HG02642 (cell line): Measurements from ENCODE around the gene KIF25.

ENCODE experiments used
- ATAC-seq: cut with Tn5 transposase; IDR thresholded peaks from one replicate; pipeline ENCODE4 v1.9.1; 2021; ENCODE audit warnings: mild to moderate bottlenecking; ENCODE audit not compliant: unreplicated experiment, poor library complexity

Gene KIF25

DNA sequence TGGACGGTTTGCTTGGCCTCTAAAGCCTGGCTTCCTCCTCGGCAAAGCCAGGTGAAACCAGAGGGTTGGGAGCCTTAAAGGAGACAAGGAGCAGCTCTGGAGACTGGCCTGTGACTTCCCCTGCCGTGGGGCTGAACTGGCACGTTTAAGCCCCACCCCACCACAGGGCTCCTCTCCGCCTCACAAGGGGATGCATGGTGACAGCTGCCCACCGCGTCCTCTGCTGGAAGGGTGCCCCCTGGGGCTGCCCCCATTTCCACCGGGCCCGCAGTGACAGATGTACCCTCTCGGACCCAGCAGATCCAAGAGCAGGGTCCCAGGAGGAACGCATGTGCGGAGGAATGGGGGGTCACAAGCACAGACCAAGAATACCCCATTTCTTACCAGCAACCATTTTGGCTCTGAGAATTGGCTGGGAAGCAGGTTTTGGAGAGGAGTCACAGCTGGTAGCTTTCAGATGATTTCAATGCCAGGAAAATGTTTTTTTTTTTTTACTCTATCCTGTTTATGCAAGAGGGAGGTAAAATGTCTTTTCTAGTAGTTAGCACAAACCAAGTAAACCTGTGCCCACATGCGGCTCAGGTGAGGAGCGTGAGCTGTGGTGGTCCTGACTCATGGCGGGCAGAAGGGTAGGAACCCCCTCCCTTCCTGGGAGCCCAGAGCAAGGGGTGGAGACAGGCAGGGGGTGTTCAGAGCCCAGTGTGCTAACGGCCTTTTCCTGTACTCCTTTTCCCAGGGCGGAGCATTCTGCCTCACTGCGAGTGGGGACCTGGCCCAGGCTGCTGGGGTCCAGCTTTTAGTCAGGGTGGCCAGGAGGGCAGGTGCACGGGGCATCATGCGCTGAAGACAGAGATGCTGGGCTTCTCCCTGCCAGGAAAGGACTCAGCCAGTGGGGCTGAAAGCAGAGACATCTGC, 48.5 kb downstream of the KIF25 start:
- no peak for ATAC-seq

- ATAC-seq: no peak
Observed at GRCh38 chr6:168046696-168047095, 49.2 kb downstream of the KIF25 start.

DNA sequence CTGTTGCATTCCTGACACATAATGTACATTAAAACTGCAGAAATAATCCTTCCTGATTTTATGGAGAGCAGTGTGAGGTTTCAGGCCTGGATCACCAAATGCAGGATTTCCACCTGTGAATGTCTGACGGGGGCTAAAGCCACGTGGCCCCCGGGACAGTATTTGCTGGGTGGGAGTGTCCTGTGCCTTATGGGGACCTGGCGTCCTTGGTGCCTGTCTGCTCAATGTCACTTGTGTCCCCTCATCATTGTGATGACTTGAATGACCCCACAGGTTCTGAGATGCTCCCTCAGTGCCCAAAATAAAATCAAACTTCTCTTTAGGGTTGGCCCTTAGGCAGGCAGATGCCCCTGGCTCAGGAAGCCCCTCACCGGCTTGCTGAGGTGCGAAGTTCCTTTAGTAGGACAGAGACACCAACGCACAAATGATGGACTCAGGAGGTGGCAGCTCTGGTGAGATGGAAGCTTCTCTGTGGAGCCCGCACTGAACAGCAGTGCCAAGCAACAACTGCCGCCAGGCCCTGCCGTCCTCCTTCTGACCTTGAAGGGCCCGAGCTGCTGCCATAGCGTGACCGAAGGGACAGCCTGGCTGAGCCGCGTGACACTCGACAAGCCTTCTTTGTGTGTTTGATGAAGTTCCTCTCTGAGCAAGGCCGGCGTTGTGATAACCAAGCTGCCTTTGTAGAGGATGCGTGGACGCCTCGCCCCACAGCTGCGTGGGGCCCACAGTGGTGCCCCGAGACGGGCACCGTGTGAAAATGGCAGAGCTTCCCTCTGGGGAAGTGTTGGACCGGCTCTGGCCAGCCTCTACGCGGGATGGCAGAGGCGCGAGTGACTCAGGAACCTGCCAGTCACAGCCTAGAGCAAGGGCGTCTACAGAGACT, 50.6 kb downstream of the KIF25 start:
- no peak for ATAC-seq

- no peak for ATAC-seq
Observed at GRCh38 chr6:168048724-168049025, 51.2 kb downstream of the KIF25 start.

DNA sequence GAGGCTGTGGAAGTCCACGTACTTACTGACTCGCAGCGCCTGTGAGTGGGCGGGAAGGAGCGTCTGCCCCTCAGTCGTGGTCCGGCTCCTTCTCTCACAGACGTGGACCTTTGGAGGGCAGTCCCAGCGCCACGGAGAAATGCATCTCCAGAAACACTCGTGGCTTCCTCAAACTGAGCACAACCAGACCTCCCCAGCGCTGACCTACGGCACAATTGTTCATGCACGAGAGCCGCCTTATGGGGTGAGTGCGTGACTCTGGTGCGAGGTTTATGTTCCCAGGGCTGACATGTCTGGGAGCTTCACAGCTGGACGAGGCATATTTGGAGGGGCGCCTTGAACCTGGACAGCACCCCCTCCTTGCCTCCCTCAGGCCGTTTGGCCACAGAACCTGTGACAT, 51.8 kb downstream of the KIF25 start:
- no peak for ATAC-seq

DNA sequence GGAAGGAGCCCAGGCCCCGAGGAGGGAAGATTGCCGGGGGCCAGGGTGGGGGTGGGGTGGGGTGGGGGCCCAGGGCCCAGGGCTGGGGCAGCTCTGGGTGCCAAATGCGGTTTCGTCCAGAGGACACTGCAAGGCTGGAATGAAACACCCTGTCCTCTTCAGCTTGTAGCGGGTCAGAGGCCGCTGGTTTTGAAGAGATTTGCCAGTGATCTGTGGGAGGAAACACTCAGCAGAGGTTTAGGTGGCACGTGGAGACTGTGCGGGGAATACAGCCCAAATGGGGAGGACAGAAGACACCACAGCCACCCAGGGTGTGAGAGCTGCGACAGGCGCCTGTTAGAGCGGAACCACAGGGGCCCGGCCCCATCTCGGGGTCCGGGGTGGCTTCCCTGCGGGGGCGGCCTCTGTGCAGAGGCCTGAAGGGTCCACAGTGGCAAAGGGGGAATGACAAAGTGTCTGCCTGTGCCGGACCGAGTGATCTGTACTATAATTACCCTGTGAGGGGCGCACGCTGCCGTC, 52.3 kb downstream of the KIF25 start:
- no peak for ATAC-seq

- no peak for ATAC-seq
Observed at GRCh38 chr6:168050225-168050880, 52.9 kb downstream of the KIF25 start.

GRCh38 chr6:168050881-168051586, 53.6 kb downstream of the KIF25 start:
- ATAC-seq: no peak

- ATAC-seq: no peak
Observed at GRCh38 chr6:168051648-168052047, 54.2 kb downstream of the KIF25 start.

- ATAC-seq: no peak
Observed at GRCh38 chr6:168052291-168052891, 54.9 kb downstream of the KIF25 start.

DNA sequence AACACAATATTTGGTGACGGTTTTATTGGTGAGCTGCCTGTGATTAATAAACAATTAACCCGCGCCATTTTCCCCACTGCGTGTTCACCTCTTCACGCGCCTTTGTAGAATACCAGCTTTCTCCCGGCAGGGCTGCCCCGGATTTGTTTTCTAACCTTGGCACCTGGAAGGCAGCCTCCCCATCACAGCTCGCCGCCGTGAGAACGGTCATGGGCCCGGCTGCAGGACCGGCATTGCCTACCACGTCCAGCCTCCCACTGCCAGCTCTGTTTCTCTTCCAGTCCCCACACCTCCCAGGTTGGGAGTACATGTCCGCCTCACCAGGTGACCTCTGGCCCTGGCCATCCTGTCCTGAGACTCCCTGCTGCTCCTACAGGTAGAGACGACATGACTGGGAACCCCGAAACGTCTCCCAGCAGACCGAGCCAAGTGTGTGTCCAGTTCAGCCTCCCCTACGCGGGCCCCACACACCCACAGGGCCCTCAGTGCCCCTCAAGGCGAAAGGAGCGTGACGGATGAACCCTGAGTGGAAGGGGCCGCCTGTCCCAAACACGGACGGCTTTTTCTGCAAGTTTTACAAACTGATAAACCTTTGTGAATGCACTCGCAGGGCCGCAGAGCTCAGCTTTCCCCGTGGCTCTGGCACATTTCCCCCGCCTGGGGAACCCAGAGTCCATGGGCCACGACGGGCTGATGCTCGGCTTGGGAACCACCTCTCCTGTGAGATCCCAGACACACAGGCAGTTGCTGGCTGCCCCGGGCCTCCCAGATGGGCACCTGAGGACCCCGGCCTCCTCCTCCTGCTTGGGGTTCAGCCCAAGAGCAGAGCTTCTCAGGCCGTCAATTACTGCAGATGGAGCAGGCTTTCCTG, 55.9 kb downstream of the KIF25 start:
- no peak for ATAC-seq

DNA sequence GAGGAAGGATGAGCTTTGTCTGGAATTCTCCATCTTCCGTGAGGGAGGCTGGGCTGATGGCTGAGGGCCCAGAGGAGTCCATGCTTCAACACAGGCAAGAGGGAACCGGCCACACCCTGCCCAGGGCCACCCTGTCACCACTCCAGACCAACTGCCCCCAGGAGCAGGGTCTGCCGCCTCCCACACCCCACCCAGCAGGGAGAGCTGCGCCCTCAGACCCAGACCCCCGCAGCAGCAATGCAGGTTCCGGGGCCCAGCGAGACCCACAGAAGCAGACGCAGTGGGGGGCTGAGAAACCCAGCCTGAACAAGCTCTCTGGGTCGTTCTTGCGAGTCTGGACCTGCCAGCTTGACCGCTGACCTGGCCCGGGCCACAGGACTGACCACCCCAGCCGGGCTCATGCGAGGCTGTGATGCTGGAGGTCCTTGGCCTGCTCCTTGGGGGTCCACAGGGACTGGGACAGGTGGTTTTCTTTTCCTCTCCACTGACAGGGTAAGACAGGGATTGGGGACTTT, 56.5 kb downstream of the KIF25 start:
- no peak for ATAC-seq

DNA sequence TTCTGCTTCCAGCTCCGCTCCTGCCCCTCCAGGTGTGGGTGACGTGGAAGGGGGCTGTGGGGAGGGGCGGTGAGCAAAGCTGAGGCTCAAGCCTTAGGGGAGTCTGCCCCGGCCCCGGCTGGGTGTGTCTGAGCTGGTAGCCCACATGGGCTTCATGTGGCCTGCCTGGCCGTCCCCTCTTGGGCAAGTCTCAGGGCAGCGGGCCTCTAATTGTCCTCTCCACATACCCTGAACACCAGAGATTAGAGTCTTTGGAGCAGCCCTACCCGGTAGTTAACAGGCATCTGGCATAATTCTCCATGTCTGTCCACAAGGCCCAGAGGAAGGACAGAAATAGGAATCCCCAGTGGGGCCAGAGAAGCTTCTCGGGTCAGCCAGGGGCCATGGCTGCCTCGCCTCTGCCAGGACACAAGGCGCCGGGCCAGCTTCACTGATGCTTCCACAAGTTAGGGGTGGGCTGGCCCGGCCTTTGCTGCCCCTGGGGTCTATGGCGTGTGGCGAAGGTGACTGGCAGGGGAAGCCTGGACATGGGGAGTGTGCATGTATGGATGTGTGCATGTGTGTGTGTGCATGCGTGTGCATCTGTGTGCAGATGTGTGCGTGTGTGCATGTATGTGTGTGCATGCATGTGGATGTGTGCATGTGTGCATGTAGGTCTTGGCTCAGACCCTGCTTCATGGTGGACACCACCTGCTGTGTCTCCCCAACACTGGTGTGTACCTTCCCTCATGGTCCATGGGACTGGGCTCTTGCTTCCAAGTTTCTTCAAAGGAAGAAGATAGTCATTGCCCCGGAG, 57.5 kb downstream of the KIF25 start:
- ATAC-seq: no peak

GRCh38 chr6:168055696-168056489, 58.4 kb downstream of the KIF25 start:
- no peak for ATAC-seq

- ATAC-seq: no peak
Observed at GRCh38 chr6:168056892-168057527, 59.5 kb downstream of the KIF25 start.

DNA sequence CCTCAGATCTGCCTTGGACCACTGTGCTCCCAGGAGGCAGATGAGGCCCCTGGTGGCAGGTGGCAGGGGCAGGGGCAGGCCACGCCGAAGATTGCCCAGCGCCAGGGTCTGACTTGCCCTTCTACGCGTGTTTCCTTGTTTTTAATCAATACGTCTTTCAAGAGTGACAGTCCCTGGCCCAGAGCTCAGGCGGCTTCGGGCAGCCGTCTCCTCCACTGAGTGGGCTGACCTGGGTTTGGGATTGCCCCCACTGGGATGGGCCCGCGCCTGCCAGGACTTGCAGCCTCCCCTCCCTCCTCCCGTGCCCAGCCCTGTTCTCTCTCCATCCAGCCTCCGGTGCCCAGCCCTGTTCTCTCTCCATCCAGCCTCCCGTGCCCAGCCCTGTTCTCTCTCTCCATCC, 60.4 kb downstream of the KIF25 start:
- no peak for ATAC-seq
